GM08714 (cell line): ENCODE measurements around the gene ZNF423.

Experiments
- H3K4me3 ChIP-seq: fragments of 200-500 bp; sonication (Bioruptor generic); 2 replicates; pipeline ENCODE4 v1.5.1; 2014; ENCODE audit warnings: mild to moderate bottlenecking, low read length, inconsistent platforms
- ZNF274 ChIP-seq: IDR thresholded peaks from 2 replicates; pipeline ENCODE4 v1.6.1; 2012; ENCODE audit warnings: mild to moderate bottlenecking, low read depth, low read length

Gene ZNF423

DNA sequence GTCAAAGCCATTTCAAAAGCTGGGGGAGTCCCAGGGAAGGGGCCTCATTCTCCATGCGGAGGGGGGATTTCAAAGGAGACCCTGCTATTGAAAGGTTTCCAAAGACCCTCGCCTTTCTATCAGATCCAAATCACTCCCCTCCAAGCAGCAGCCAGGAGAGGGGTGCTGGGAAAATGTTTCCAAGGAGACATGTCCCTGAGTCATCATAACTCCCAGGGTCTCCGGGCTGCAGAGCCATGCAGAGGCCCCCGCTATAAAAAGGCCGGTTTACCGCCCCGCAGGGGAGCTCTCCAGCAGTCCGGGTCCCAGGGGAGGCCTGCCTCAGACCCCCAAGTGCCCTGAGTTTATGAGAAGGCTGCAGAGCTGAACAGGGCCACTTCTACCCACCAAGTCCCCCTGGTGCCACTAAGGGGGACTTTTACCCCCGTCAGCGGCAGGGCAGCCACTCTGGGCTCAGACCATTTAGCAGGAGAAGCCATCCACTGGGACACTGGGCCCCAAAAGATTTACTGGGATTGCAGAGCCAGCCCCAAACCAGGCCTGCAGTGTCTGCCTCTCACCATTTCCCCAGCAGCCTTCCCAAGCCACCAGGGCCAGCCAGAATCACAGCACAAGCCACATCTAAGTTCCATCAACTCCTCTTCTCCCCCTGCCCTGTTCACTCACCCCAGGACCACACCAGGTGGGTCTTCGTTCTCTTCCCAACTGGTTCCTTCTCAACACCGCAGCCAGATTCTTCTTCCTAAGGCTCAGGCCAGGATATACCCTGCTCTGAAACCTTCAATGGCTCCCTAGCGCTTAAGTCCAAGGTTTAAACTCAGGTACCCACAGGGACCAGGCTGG is 234.4 kb downstream of the ZNF423 start:
- no peak overlapping the region for H3K4me3 ChIP-seq
- TF ChIP-seq ZNF274 = no peak

DNA sequence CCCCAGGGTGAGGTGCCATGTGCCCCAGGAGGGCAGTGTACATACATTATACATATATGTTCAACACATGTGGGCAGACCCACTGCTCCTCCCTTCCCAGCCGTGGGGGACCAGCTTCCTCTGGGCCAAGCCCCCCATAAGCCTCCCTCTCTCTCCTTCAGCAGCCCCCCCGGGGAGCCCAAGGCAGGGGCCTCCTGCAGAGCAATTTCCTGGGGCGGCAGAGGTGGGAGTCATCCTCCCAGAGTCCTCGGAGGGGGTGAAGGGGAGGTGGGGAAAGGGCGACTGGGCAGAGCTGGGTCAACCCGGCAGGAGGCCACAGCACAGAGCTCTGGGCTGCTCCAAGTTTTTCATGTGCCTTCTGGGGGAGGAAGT is 235.1 kb downstream of the ZNF423 start:
- TF ChIP-seq ZNF274 = no peak
- no peak overlapping the region for H3K4me3 ChIP-seq

DNA sequence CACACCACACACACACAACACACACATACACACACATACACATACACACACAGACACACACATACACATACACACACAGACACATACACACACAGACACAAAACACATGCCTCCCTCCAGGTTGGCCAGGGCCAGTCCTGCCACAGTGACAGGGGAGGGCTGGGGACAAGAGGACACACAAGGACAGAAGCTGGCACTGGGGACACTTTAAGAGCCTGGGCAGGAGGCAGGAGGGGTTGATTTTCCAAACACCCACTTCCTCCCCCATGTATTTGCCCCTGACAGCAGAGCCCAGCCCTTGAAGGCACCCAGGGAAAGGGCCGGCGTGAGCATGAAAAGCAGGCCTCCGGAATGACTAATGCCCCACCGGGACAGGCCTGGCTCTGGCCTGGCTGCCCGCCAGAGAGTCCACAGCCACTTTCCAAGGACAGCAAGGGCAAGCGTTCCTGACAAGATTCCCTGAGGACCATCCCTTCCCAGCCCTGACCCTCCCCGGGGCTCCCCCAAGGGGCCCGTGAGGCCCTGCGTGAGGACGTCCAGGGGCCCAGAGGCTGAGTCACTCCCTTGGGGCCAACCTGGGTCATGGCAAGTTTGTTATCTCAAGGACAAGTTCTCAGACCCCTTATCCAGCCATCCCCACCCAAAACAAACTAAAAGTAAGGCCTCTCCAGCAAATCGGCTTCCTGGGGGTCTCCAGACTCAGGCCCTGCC is 235.6 kb downstream of the ZNF423 start:
- TF ChIP-seq ZNF274 = no peak
- H3K4me3 ChIP-seq = no peak overlapping the region

DNA sequence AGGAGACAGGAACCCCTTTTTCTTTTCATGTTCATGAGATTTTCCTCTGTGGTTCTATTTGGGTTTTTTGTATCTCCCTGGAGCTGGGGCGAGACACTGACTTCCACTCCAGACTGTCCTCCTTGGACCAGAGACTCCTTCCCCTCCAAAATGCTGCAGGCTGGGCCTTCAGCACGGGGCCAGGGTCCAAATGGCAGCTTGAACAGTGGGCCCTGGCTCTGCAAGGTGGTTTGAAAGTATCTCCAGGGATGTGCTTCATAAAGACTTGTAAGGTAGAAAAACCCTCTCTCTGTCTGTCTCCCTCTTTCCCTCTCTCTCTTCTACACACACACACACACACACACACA is 236.1 kb downstream of the ZNF423 start:
- no peak overlapping the region for H3K4me3 ChIP-seq
- TF ChIP-seq ZNF274 = no peak

DNA sequence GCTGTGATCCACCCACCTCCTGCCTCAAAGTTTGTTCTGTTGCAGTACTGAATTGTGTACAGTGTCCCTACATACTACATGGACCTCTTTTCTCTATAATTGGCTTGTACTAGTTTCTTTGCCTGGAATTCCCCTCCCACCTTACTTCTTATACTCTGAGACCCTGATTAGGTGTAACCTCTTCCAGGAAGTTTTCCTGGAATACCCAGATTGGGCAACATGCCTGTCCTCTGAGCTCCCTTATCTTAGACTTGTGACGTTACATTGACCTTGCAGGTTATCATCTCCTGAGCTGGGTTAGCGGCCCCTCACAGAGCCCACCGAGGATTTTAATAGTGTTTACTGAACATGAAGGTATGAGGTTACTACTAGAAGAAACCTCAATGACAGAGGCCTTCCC is 237.0 kb downstream of the ZNF423 start:
- H3K4me3 ChIP-seq = no peak overlapping the region
- TF ChIP-seq ZNF274 = no peak

DNA sequence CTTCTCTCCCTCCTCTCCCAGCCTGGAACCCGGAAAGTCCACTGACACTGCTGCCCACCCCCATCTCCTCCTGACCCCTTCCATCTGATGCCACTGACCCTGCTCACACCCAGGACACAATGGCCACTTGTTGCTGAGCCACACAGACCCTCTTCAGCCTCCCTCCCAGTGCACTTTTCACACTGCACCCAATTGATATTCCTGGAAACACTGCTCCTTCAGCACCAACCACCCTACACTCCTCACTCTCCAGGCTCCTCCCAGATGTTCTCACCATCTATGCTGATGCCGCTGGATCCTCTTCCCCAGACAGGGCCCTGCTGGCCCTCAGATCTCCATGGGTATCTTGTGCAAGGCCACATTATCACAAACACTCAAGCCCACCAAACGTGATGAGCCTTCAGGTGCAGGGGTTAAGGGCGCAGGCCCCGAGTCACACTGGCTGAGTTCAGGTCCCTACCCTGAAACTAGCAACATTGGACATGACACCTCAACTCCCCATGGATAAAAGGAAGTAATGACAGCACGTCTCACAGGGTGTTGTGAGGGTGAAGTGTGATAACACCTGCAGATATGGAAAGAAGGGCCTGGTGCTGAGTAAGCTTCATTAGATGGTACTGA is 238.1 kb downstream of the ZNF423 start:
- H3K4me3 ChIP-seq = no peak overlapping the region
- TF ChIP-seq ZNF274 = no peak

DNA sequence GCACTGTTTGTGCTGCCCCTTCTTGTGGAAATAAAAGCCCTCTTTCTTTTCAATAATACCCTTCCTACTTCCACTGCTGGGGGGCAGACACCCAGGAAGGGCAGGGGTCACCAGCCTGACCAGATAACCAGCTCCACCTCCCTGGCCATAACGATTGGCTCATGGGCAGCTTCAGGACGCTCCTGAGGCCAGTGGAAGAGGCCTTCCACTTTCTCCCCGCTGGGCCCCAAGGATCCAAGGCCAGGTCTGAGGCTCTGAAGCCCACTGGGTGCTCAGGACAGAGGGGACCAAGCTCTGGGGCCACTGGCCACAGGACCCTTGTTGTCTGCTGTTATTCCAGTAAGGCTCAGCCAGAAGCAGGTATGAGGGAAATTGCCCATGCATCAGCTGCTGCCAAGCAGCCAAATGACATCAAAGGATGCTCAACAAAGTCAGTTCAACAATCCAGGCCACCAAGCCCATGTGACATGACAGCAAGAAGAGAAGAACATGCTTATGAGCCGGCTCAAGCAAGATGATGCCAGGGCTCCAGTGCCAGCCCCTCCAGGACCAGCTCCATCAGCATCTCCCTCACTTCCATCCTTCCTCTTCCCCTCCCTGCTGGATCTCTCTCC is 238.8 kb downstream of the ZNF423 start:
- no peak for TF ChIP-seq ZNF274
- no peak overlapping the region for H3K4me3 ChIP-seq

DNA sequence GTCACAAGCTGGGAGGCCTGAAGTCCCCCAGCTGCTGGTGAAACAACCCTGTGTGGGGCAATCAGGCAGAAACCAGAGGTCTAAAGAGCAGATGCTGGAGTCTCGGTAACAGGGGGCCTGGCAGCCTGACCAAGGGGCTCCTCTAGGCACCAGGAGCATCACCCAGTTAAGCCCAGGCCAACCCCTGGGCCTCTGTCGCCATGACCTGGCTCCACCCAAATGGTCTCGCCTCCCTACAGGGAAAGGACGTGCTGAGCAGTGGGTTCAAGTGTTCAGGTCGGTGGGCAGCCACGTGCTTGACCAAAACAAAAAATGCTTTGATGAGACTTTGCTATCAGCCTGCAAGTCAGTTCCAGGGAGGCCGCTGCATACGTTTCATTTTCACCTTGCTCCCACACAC is 240.3 kb downstream of the ZNF423 start:
- no peak overlapping the region for H3K4me3 ChIP-seq
- no peak for TF ChIP-seq ZNF274

DNA sequence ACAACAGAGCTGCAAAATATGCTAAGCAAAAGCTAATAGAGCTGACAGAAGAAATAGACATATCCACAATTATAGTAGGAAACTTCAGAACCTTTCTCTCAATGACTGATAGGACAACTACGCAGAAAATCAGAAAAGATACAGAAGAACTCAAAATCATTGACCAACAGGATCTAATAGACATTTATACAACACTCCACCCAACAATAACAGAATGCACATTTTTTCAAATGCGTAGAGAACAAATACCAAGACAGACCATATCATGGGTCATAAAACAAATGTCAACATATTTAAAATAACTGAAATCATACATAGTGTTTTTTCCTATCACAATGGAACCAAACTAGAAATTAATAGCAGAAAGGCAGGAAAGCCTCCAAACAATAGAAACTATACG is 244.9 kb downstream of the ZNF423 start:
- H3K4me3 ChIP-seq = no peak overlapping the region
- TF ChIP-seq ZNF274 = no peak

DNA sequence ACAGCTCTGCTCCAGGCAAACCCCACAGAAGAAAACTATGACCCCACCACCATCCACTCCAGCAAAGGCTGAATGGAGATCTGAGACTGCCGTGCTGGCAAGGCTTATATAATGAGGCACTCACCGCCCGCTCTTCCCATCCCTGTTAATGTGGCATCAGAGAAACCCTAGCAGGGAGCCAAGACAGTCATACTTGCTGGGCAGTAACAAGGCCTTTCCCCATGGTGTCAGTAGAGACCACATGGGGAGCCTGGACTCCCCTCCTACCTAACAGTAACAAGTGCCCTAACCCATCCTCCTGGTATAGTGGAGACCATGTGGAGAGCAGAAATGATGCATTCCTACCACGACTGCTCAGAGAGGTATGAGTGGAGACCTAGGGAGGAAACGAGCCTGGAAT is 247.1 kb downstream of the ZNF423 start:
- TF ChIP-seq ZNF274 = no peak
- H3K4me3 ChIP-seq = no peak overlapping the region

DNA sequence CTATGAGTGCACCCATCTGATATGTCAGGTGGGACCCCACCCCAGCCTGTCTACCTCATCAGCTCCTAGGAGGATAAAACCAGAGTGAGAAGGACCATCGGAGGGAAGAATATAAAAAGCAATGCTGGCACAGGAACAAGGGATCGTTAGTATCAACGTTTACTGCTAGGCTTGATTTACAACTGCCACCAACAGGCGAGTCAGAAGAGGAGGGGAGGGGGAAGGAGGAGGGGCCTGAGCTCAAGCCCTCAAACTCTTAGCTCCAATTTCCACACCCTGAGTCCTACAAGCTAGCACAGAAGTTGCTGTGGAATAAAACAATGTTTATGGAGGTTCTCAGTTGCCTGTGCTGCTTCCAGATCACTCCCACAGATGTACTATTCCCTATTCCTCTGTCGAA is 247.8 kb downstream of the ZNF423 start:
- no peak for TF ChIP-seq ZNF274

DNA sequence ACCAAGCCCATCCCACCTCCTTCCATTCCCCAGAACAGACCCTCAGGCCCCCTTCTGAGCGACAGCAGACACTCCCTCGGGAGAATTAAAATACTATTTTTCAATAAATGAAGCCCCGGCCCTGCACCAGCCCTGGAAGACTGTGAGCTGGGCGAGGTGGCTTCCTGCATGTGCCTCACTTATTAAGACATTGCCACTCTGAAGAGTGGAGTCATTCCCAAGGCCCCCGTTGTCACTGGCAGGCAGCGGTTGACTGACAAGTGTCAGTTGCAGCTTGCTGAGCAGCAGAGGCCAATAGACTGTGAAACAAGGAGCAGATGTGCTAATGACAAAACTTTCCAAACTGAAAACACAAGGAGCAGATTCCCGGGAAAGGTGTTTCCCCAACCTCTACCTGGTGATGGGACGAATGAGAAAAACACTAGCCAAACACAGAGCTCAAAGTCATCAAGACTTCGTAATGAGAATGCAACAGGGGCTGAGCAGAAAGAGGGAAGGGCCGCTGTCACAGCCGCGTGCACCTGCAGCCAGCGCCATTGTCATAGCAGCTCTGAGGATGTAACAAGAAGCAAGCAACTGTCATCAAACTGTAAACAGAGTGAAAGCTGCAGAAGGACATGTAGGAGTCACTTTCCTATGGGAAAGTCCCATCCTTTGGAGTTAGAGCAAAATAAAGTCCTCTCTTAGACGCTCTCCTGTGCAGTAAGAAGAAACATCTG is 250.2 kb downstream of the ZNF423 start:
- H3K4me3 ChIP-seq = no peak overlapping the region
- no peak for TF ChIP-seq ZNF274

More for the DNA sequence above, 247.8 kb downstream of the ZNF423 start:
- H3K4me3 ChIP-seq = no peak overlapping the region

DNA sequence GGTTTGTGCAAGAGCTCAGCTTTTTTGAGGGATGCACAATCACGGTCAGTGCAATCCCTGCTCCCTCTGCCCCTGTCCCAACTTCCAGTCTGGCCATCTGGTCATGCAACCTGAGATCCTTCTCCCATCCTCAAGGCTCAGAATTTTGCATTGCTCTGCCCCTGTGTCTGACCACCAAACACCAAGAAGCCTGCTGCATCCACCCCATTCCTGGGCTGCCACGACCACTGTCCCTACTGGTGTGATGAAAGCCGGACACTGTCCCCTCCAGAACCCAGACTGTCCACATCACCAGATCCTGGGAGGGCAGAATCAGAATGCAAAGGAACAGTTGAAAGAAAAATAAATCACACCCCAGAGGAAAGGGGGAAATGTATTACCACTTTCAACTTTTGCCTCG is 251.3 kb downstream of the ZNF423 start:
- TF ChIP-seq ZNF274 = no peak

DNA sequence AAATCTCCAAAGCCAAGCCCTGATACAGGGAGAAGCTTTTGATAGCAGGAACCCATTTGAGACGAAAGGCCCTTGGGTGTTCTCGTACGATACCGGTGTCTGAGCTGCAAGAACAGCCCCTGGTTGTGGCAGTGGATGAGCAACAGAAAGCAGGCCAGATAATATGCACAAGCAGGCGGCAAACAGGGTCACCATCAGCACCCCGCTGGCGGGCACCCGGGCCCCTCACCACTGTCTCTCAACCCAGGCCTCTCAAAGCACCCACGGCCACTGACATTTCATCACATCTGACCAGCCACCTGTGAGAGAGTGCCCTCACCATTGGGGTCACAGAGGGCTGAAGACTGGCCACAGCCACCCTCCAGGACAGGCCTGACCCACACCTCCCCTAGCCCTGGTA is 252.0 kb downstream of the ZNF423 start:
- TF ChIP-seq ZNF274 = no peak
- H3K4me3 ChIP-seq = no peak overlapping the region

More for the DNA sequence above, 251.3 kb downstream of the ZNF423 start:
- H3K4me3 ChIP-seq = no peak overlapping the region

DNA sequence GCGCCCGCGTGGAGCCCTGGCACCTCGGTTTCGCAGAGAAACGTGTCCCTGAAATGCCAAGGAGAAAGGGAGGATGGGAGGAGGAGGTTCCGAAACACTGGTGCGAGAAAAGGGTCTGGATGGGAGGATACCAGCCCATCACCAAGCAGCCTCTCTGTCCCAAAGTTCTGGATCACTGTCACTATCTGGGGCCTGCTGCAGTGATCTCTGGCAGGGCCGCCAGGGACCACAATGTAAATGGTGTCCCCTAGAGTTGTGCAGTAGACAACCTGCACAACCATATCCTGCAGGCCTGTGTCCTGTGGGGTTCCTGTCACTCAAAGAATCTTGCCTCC is 253.0 kb downstream of the ZNF423 start:
- H3K4me3 ChIP-seq = no peak overlapping the region
- TF ChIP-seq ZNF274 = no peak
